ENCODE measurements around the gene CLPTM1.

The CLPTM1 gene

DNA sequence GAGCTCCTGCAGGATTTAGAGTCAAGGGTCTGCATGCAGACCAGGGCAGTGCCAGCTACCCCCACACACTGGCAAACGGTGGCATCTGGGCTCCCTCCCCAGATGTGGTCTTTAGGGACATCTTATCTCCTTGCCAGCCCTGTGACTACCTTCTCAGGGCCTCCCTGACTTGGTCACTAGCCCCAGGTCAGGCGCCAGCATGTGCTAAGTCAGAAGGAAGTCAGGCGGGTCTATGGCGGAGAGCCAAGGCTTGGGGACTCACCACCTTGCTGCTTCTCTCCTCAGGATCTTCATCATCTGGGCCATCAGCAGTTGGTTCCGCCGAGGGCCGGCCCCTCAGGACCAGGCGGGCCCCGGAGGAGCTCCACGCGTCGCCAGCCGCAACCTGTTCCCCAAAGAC, 17.6 kb downstream of the CLPTM1 start:
- FAIRE-seq (no peak), DNase-seq (ENCODE audit: insufficient read length, low spot score) (no peak)
- TF ChIP-seq, protein P1, sequence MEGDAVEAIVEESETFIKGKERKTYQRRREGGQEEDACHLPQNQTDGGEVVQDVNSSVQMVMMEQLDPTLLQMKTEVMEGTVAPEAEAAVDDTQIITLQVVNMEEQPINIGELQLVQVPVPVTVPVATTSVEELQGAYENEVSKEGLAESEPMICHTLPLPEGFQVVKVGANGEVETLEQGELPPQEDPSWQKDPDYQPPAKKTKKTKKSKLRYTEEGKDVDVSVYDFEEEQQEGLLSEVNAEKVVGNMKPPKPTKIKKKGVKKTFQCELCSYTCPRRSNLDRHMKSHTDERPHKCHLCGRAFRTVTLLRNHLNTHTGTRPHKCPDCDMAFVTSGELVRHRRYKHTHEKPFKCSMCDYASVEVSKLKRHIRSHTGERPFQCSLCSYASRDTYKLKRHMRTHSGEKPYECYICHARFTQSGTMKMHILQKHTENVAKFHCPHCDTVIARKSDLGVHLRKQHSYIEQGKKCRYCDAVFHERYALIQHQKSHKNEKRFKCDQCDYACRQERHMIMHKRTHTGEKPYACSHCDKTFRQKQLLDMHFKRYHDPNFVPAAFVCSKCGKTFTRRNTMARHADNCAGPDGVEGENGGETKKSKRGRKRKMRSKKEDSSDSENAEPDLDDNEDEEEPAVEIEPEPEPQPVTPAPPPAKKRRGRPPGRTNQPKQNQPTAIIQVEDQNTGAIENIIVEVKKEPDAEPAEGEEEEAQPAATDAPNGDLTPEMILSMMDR (IDR thresholded peaks at IDR 0.05; ENCODE audit: insufficient read depth, missing control alignments) = no peak

DNA sequence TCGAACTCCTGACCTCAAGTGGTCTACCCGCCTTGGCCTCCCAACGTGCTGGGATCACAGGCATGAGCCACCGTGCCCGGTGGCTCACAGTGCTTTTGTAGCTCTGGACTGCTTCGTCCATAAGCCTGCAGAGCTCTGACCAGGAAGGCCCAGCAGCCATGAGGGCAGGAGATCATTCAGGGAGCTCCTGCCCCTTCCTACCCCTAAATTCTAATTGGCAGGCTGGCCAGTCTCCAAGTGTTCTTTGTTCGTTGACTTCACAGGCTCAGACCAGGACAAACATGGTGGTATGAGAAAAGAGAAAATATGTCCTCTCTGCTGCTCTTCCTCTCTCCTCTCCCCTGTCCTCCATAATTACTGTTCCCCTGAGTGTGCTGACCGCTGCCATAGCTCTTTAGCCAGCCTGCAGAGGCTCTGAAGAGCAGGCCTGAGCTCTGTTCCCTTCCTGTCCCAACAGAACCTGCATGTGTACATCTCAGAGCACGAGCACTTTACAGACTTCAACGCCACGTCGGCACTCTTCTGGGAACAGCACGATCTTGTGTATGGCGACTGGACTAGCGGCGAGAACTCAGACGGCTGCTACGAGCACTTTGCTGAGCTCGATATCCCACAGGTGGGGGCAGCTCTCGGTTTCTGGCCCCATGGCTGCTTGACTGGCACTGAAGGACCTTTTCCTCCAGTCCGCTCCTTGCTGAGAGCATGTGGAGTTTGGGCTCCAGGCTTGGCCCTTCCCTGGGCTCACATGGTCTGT, 19.0 kb downstream of the CLPTM1 start:
- FAIRE-seq = no peak
- TF ChIP-seq, protein P1 (IDR thresholded peaks at IDR 0.05; ENCODE audit: insufficient read depth, missing control alignments) = no peak
- DNase-seq (ENCODE audit: insufficient read length, low spot score) = no peak

DNA sequence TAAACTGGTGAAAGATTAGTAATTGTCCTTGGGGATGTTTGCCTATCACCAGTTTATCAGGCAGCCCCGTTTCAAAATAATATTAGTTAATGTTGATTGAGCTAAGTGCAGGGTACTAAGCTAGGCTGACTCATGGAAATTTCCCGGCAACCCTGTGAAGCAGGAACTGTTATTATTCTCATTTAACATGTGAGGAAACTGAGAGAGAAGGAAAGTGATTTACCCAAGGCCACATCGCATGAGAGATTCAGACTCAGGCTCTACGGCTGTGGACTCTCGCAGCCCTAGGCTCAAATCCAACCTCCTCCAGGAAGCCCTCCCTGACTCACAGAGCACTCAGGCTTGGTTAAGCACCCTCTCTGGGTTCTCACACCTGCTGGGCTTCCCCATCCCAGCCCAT, 19.7 kb downstream of the CLPTM1 start:
- FAIRE-seq = no peak
- TF ChIP-seq, protein P1 (IDR thresholded peaks at IDR 0.05; ENCODE audit: insufficient read depth, missing control alignments) = no peak
- no peak for DNase-seq (ENCODE audit: insufficient read length, low spot score)

DNA sequence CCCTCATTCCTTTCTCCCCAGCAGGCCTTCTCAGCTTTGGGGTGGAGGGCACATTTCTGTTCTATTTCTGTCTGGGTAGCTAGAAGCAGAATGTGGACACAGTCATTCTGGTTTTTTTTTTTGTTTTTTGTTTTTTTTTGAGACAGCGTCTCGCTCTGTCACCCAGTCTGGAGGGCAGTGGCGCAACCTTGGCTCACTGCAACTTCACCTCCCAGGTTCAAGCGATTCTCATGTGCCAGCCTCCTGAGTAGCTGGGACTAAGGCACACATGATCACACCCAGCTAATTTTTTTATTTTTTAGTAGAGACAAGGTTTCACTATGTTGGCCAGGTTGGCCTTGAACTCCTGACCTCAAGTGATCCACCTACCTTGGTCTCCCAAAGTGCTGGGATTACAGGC, 20.3 kb downstream of the CLPTM1 start:
- TF ChIP-seq, protein P1 (IDR thresholded peaks at IDR 0.05; ENCODE audit: insufficient read depth, missing control alignments) = no peak
- DNase-seq (ENCODE audit: insufficient read length, low spot score) = no peak
- no peak for FAIRE-seq

DNA sequence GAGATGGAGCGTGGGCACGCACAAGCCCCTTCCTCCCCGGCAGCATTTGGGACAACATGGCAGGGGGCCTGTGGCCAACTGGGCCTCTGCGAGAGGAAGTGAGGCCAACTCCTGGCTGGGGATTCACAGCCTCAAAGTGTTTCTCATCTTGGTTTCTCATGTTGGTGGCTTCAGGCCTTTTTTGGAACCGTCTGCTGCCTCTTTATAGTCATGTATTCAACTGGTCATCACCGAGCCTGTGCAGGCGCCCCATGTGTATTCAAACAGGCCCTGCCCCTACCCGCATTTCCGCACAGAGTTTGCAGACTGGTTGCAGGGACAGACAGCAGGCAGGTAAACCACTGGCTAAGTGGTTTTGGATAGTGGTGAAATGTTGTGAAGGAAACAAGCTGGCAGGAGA, 28.8 kb downstream of the CLPTM1 start:
- DNase-seq (ENCODE audit: insufficient read length, low spot score) (no peak), FAIRE-seq (no peak)
- TF ChIP-seq, protein P1 (IDR thresholded peaks at IDR 0.05; ENCODE audit: insufficient read depth, missing control alignments) = no peak

DNA sequence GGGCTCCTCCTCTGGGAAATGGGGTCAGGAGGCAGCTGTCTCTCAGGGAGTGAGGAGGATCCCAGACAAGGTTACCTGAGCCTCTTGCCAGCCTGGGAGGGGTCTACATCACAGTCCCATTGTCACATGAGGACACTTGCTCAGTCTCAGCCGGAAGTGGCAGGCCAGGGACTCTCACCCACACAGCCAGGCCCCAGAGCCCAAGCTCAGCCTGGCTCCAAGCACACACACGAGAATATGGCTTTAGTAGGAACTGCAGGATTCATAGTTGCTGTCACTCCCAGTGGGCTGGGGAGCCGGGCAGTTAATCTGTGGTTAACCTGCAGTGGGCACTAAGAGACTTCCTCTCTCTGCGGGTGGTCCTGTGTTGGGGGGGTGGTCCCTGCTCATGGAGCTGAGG, 30.3 kb downstream of the CLPTM1 start:
- FAIRE-seq (no peak), DNase-seq (ENCODE audit: insufficient read length, low spot score) (no peak)
- TF ChIP-seq, protein P1 (IDR thresholded peaks at IDR 0.05; ENCODE audit: insufficient read depth, missing control alignments) = no peak

DNA sequence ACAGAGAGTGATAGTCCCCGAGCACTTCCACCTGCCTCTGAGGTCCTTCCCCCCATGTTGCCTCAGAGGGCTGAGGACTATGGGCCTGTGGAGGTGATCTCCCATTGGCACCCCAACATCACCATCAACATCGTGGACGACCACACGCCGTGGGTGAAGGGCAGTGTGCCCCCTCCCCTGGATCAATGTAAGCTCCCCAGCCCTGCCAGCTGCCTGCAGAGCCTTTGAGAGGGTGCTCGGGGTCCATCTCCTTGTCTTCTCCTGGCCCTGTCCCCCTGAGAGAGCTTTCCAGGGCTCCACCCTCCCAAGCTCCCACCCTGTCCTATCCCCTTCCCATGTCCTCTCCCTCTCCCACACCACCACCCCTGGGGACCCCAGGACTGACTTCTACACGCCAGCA, 31.2 kb downstream of the CLPTM1 start:
- DNase-seq (ENCODE audit: insufficient read length, low spot score) = no peak
- no peak for FAIRE-seq
- TF ChIP-seq, protein P1 (IDR thresholded peaks at IDR 0.05; ENCODE audit: insufficient read depth, missing control alignments) = no peak

All from D721Med (cell line).